Fibroblast of skin of back (primary cell): Measurements from ENCODE around the gene CLBA1.
"Not testable (repeated sequence)": the region's sequence is repeated elsewhere in the genome, so short reads cannot be mapped to it uniquely, and the experiment has no call there.

Experiments
- DNase-seq: peaks from one replicate; pipeline ENCODE4 v3.0.0-alpha.2; 2013

The CLBA1 gene

DNA sequence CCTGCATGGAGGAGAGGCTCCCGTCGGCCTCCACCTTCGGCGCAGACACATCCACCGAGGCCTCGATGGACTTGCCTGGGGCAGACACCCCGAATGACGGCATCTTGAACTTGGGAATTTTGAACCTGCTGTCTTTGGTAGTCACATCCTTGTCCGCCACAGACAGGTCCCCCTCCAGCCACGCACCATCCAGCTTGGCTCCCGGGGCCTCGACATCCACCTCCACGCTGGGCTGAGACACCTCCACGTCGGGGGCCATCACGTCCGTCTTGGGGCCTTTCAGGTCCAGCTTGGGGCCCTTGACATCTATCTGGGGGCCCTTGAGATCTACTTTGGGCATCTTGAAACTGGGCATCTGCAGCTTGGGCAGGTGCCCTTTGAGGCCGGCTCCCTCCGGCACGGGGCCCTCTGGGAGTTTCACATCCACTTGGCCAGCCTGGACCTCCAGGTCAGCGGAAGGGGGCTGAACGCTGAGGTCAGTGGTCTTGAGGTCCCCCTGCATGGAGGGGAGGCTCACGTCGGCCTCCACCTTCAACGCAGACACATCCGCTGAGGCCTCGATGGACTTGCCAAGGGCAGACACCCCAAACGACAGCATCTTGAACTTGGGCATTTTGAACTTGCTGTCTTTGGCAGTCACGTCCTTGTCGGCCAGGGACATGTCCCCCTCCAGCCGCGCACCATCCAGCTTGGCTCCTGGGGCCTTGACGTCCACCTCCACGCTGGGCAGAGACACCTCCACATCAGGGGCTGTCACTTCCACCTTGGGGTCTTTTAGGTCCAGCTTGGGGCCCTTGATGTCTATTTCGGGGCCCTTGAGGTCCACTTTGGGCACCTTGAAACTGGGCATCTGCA lies 37.5 kb upstream of the CLBA1 start:
- DNase-seq = not testable (repeated sequence)

DNA sequence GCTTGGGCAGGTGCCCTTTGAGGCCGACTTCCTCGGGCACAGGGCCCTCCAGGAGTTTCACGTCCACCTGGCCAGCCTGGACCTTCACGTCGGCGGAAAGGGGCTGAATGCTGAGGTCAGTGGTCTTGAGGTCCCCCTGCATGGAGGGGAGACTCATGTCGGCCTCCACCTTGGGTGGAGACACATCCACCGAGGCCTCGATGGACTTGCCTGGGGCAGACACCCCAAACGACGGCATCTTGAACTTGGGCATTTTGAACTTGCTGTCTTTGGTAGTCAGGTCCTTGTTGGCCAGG lies 36.9 kb upstream of the CLBA1 start:
- no peak for DNase-seq

- DNase-seq = not testable (repeated sequence)
Measured at GRCh38 chr14:104949406-104949955, 36.1 kb upstream of the CLBA1 start.

DNA sequence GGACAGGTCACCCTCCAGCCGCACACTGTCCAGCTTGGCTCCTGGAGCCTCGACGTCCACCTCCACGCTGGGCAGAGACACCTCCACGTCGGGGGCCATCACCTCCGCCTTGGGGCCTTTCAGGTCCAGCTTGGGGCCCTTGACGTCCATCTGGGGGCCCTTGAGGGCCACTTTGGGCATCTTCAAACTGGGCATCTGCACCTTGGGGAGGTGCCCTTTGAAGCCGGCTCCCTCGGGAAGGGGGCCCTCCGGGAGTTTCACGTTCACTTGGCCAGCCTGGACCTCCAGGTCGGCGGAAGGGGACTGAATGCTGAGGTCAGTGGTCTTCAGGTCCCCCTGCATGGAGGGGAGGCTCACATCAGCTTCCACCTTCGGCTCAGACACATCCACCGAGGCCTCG lies 35.6 kb upstream of the CLBA1 start:
- DNase-seq = no peak

GRCh38 chr14:104950701-104951100 lies 34.9 kb upstream of the CLBA1 start:
- DNase-seq = not testable (repeated sequence)

DNA sequence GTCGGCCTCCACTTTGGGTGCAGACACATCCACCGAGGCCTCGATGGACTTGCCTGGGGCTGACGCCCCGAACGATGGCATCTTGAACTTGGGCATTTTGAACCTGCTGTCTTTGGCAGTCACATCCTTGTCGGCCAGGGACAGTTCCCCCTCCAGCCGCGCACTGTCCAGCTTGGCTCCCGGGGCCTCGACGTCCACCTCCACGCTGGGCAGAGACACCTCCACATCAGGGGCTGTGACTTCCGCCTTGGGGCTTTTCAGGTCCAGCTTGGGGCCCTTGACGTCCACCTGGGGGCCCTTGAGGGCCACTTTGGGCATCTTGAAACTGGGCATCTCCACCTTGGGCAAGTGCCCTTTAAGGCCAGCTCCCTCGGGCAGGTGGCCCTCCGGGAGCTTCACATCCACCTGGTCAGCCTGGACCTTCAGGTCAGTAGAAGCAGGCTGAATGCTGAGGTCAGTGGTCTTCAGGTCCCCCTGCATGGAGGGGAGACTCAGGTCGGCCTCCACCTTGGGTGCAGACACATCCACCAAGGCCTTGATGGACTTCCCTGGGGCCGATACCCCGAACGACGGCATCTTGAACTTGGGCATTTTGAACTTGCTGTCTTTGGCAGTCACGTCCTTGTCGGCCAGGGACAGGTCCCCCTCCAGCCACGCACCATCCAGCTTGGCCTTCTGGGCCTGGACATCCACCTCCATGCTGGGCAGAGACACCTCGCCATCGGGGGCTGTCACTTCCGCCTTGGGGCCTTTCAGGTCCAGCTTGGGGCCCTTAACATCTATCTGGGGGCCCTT lies 33.5 kb upstream of the CLBA1 start:
- not testable (repeated sequence) for DNase-seq

DNA sequence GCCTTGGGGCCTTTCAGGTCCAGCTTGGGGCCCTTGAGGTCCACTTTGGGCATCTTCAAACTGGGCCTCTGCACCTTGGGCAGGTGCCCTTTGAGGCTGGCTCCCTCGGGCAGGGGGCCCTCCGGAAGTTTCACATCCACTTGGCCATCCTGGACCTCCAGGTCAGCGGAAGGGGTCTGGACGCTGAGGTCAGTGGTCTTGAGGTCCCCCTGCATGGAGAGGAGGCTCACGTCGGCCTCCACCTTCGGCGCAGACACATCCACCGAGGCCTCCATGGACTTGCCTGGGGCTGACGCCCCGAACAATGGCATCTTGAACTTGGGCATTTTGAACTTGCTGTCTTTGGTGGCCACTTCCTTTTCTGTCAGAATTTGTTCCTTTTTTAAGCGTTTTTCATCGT lies 32.5 kb upstream of the CLBA1 start:
- DNase-seq = no peak

DNA sequence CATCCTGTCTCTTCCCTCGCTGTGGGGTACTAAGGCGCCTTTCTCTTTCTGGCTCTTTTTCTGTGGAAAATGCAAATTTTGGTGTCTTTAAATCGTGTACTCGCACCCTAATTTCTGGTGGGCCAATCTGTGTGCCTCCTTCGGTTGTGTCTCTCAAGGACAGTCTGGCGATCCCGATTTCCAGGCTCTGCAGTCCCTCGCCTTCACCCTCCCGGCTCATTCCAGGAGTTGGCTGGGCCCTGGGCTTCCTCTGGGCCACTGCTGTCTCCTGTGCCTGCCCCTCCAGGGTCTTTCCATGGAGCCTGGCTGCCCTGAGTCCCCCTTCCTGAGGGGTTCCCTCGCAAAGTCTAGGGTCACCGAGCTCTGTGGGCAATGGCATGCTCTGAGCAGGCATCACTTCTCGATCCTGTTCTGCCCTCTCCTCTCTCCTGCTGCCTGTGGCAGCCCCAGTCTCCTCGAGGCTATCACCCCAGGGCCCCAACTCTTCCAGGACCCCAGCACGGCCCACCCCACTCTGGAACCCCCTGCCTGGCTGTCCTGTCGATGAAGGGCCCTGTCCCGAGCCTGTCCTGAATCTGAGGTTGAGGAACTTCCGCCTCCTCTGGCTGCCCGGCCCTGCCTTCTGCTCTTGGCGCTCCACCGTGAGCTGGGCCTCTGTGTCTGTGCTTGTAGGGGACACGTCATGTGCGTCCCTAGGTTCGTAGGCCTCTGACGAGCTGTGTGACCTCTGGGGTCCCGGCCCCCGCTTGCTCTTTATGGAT lies 31.5 kb upstream of the CLBA1 start:
- no peak for DNase-seq

- DNase-seq = no peak
Measured at GRCh38 chr14:104954746-104955395, 30.7 kb upstream of the CLBA1 start.

DNA sequence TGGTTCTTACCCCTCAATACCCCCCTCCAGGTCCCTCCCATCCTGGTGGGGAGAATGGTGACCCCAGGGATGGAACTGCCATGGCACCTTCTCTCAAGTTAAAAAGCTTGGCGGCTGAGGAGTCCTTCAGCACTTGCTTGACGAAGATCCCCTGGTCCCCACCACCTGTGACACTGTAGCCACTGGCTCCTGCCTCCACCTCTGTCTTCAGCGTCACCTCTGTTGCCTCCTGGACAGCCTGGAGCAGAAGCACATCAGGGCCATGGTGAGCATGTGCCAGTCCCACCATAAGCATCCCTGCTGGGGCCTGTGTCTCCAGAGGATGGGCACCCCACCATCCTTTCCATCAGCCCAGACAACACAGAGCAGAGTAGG lies 30.2 kb upstream of the CLBA1 start:
- DNase-seq = no peak

- DNase-seq = no peak
Measured at GRCh38 chr14:104956290-104956890, 29.2 kb upstream of the CLBA1 start.

- no peak for DNase-seq
Measured at GRCh38 chr14:104957146-104958113, 28.2 kb upstream of the CLBA1 start.

DNA sequence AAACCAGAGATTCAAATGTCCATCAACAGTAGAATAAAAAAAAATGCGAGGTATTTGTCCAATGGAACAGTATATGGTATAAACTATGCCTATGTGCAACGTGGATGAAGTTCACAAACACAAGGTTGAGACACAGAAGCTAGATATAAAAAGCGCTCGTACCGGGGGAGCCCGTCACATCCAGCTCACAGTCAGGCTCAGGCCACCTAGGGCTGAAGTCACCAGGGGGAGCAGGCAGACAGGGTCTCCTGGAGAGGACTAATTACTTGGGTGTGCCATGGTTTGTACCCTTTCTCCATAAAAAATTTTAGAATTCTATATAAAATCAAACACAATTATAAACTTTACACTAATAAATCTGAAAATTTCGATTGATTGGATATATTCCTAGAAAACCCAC lies 21.0 kb upstream of the CLBA1 start:
- no peak for DNase-seq

DNA sequence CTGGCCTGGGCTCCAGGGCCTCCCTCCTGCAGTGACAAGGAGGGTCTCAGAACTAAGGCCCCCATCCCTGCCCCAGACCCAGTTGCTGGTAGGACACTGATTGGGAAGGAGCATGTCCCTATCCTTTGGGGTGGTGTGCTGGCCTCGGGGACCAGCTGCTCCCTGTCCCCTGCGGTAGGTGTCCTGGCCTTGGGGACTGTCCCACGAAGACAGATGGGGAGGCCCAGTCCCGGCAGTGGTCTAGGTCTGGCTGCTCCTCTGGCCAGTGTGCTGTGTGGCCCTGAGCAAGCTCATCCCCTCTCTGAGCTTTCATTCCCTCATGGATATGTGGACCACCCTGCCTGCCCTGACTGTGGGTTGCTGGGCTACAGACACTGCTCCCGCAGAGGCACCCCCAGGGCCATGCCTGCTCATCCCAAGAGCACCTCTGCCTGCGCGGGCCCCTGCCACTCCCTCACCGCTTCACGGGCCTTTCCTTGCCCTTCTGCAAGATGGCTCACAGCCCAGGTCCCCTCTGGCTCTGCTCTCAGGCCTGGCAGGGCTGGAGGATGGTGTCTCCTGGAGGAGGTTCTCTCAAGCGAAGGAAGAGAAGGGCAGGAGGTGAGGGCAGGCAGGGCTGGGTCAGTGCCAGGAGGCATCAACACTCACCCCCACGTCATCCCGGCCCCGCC lies 19.9 kb upstream of the CLBA1 start:
- no peak for DNase-seq

DNA sequence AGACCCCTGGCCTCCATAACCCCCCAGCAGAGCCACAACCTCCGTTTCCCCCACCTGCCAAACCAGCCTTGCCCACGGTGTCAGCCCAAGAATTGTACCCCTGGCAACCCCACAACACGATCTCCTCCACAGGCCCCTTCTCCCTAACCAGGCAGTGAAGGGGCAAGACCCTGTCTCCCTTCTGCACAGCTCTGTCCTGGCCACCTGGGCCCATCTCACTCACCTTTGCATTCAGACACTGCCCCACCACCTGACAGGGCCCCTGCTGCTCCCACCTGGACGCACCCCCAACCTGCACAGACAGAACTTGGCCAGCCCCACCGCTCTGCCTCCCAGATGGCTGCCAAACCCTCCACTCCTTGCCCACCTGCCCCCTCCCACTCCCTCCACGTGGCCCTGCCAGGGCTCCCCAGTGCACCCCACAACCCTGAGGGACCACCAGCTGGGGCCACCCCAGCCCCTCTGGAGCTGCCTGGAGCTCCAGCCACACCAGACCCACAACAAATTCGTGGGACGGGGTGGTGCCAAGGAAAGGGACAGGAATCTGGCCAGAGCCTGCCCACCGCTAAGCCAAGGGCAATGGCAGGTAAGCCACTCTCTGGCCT lies 19.2 kb upstream of the CLBA1 start:
- no peak for DNase-seq

DNA sequence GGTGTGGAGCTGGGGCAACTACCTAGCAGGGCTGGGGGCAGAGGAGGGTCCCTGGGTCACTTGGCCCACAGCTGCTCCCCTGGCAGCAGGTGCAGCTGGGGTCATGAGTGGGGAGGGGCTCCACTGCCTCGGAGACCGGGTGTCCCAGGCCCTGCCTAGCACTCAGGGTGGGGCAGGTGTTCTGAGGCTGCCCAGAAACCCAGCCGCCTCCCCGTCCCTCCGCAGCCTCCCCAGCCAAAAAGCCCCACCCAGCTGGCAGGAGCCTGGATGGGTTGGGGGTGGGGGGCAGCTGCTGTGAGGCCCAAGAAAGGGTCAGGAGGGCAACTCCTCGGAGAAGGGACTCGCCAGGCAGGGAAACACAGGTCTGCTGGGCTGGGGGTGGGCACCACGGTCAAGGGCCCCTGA lies 18.6 kb upstream of the CLBA1 start:
- no peak for DNase-seq

- peak; percentile 52 for DNase-seq
Measured at GRCh38 chr14:104967386-104968152, 18.0 kb upstream of the CLBA1 start.

DNA sequence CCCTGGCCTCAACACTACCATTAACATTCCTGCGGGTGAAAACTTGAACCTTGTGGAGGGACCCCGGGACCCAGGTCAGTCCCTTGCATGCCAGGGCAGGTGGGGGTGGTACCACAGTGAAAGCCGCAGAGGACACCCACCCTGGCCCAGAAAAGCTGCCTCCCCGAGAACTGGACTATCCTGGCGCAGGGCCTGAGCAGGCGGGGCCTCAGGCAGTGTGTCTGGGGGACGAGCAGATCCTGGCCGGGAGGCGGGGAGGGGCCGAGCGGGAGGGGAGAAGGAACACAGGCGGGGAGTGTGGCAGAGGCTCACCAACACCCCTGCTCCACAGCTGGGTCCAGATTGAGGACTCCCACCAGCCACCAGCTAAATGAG lies 17.4 kb upstream of the CLBA1 start:
- peak; percentile 73 for DNase-seq
